ENCODE results near the gene PRPF40B.

The PRPF40B gene

GRCh38 chr12:49624921-49625577 is 1.7 kb downstream of the PRPF40B start:
- Histone ChIP-seq H3K27me3 (ENCODE audit: control insufficient read depth, insufficient read depth, low read length, poor library complexity, severe bottlenecking) (peaks cover 8% of the 10 kb centered on the region), H3K4me3 (ENCODE audit: insufficient read depth, low read depth, low read length) (no peak overlapping the region), H3K36me3 (ENCODE audit: control insufficient read depth, insufficient read depth, low read length) (no peaks in the 10 kb centered on the region), H3K4me1 (ENCODE audit: control insufficient read depth, insufficient read depth, low read length) (no peaks in the 10 kb centered on the region), H3K9me3 (ENCODE audit: control insufficient read depth, low read length) (no peaks in the 10 kb centered on the region), H3K27ac (ENCODE audit: insufficient read depth, low read depth, low read length, poor library complexity, severe bottlenecking) (no peak overlapping the region)
- WGBS, 2 experiments: 90% methylated on average over 4 of the region's 4 CpGs

- H3K9me3 ChIP-seq (ENCODE audit: control insufficient read depth, low read length): no peaks in the 10 kb centered on the region
- H3K27ac ChIP-seq (ENCODE audit: insufficient read depth, low read depth, low read length, poor library complexity, severe bottlenecking): no peak overlapping the region
- H3K27me3 ChIP-seq (ENCODE audit: control insufficient read depth, insufficient read depth, low read length, poor library complexity, severe bottlenecking): peaks cover 2% of the 10 kb centered on the region
- H3K4me3 ChIP-seq (ENCODE audit: insufficient read depth, low read depth, low read length): no peak overlapping the region
- no peaks in the 10 kb centered on the region for H3K36me3 ChIP-seq (ENCODE audit: control insufficient read depth, insufficient read depth, low read length)
- 93 to 95% methylated on average over 6 of the region's 6 CpGs for WGBS, 2 experiments
- no peaks in the 10 kb centered on the region for H3K4me1 ChIP-seq (ENCODE audit: control insufficient read depth, insufficient read depth, low read length)
Observed at GRCh38 chr12:49626169-49626835, 2.9 kb downstream of the PRPF40B start.

GRCh38 chr12:49626836-49627235 is 3.5 kb downstream of the PRPF40B start:
- 86 to 87% methylated on average over 1 of the region's 1 CpG for WGBS, 2 experiments
- Histone ChIP-seq H3K4me1 (ENCODE audit: control insufficient read depth, insufficient read depth, low read length) (no peaks in the 10 kb centered on the region), H3K9me3 (ENCODE audit: control insufficient read depth, low read length) (no peaks in the 10 kb centered on the region), H3K27me3 (ENCODE audit: control insufficient read depth, insufficient read depth, low read length, poor library complexity, severe bottlenecking) (no peaks in the 10 kb centered on the region), H3K4me3 (ENCODE audit: insufficient read depth, low read depth, low read length) (no peak overlapping the region), H3K27ac (ENCODE audit: insufficient read depth, low read depth, low read length, poor library complexity, severe bottlenecking) (no peak overlapping the region), H3K36me3 (ENCODE audit: control insufficient read depth, insufficient read depth, low read length) (peaks cover 2% of the 10 kb centered on the region)

- Histone ChIP-seq H3K4me3 (ENCODE audit: insufficient read depth, low read depth, low read length) (no peak overlapping the region), H3K4me1 (ENCODE audit: control insufficient read depth, insufficient read depth, low read length) (no peaks in the 10 kb centered on the region), H3K27me3 (ENCODE audit: control insufficient read depth, insufficient read depth, low read length, poor library complexity, severe bottlenecking) (no peaks in the 10 kb centered on the region), H3K27ac (ENCODE audit: insufficient read depth, low read depth, low read length, poor library complexity, severe bottlenecking) (no peak overlapping the region), H3K9me3 (ENCODE audit: control insufficient read depth, low read length) (no peaks in the 10 kb centered on the region), H3K36me3 (ENCODE audit: control insufficient read depth, insufficient read depth, low read length) (peaks cover 3% of the 10 kb centered on the region)
- WGBS, 2 experiments: 91 to 93% methylated on average over 3 of the region's 3 CpGs
Observed at GRCh38 chr12:49627752-49628360, 4.5 kb downstream of the PRPF40B start.

- Histone ChIP-seq H3K36me3 (ENCODE audit: control insufficient read depth, insufficient read depth, low read length) (peaks cover 3% of the 10 kb centered on the region), H3K27me3 (ENCODE audit: control insufficient read depth, insufficient read depth, low read length, poor library complexity, severe bottlenecking) (no peaks in the 10 kb centered on the region), H3K4me3 (ENCODE audit: insufficient read depth, low read depth, low read length) (no peak overlapping the region), H3K4me1 (ENCODE audit: control insufficient read depth, insufficient read depth, low read length) (no peaks in the 10 kb centered on the region), H3K27ac (ENCODE audit: insufficient read depth, low read depth, low read length, poor library complexity, severe bottlenecking) (no peak overlapping the region), H3K9me3 (ENCODE audit: control insufficient read depth, low read length) (no peaks in the 10 kb centered on the region)
- WGBS, 2 experiments: 87 to 99% methylated on average over 4 to 5 of the region's 6 CpGs
Observed at GRCh38 chr12:49631336-49631907, 8.1 kb downstream of the PRPF40B start.

- Histone ChIP-seq H3K9me3 (ENCODE audit: control insufficient read depth, low read length) (no peaks in the 10 kb centered on the region), H3K4me1 (ENCODE audit: control insufficient read depth, insufficient read depth, low read length) (peaks cover 6% of the 10 kb centered on the region)
- 94 to 95% methylated on average over 9 of the region's 9 CpGs for WGBS, 2 experiments
Observed at GRCh38 chr12:49632401-49632800, 9.0 kb downstream of the PRPF40B start.

GRCh38 chr12:49632986-49633702 is 9.8 kb downstream of the PRPF40B start:
- peaks cover 3% of the 10 kb centered on the region for H3K36me3 ChIP-seq (ENCODE audit: control insufficient read depth, insufficient read depth, low read length)
- no peak overlapping the region for H3K27ac ChIP-seq (ENCODE audit: insufficient read depth, low read depth, low read length, poor library complexity, severe bottlenecking)
- H3K9me3 ChIP-seq (ENCODE audit: control insufficient read depth, low read length): no peaks in the 10 kb centered on the region
- H3K27me3 ChIP-seq (ENCODE audit: control insufficient read depth, insufficient read depth, low read length, poor library complexity, severe bottlenecking): no peaks in the 10 kb centered on the region
- peaks cover 9% of the 10 kb centered on the region for H3K4me1 ChIP-seq (ENCODE audit: control insufficient read depth, insufficient read depth, low read length)
- no peak overlapping the region for H3K4me3 ChIP-seq (ENCODE audit: insufficient read depth, low read depth, low read length)
- 94 to 97% methylated on average over 8 of the region's 8 CpGs for WGBS, 2 experiments

More at GRCh38 chr12:49632401-49632800, 9.0 kb downstream of the PRPF40B start:
- peaks cover 3% of the 10 kb centered on the region for H3K36me3 ChIP-seq (ENCODE audit: control insufficient read depth, insufficient read depth, low read length)
- no peaks in the 10 kb centered on the region for H3K27me3 ChIP-seq (ENCODE audit: control insufficient read depth, insufficient read depth, low read length, poor library complexity, severe bottlenecking)
- H3K4me3 ChIP-seq (ENCODE audit: insufficient read depth, low read depth, low read length): no peak overlapping the region
- no peak overlapping the region for H3K27ac ChIP-seq (ENCODE audit: insufficient read depth, low read depth, low read length, poor library complexity, severe bottlenecking)

- H3K36me3 ChIP-seq (ENCODE audit: control insufficient read depth, insufficient read depth, low read length): peaks cover 3% of the 10 kb centered on the region
- no peaks in the 10 kb centered on the region for H3K27me3 ChIP-seq (ENCODE audit: control insufficient read depth, insufficient read depth, low read length, poor library complexity, severe bottlenecking)
- no peak overlapping the region for H3K4me3 ChIP-seq (ENCODE audit: insufficient read depth, low read depth, low read length)
- H3K27ac ChIP-seq (ENCODE audit: insufficient read depth, low read depth, low read length, poor library complexity, severe bottlenecking): no peak overlapping the region
- H3K9me3 ChIP-seq (ENCODE audit: control insufficient read depth, low read length): no peaks in the 10 kb centered on the region
- 88 to 92% methylated on average over 2 of the region's 2 CpGs for WGBS, 2 experiments
- peaks cover 9% of the 10 kb centered on the region for H3K4me1 ChIP-seq (ENCODE audit: control insufficient read depth, insufficient read depth, low read length)
Observed at GRCh38 chr12:49633703-49634345, 10.5 kb downstream of the PRPF40B start.

- no peaks in the 10 kb centered on the region for H3K9me3 ChIP-seq (ENCODE audit: control insufficient read depth, low read length)
- H3K4me1 ChIP-seq (ENCODE audit: control insufficient read depth, insufficient read depth, low read length): peaks cover 9% of the 10 kb centered on the region
- peaks cover 3% of the 10 kb centered on the region for H3K36me3 ChIP-seq (ENCODE audit: control insufficient read depth, insufficient read depth, low read length)
- H3K27me3 ChIP-seq (ENCODE audit: control insufficient read depth, insufficient read depth, low read length, poor library complexity, severe bottlenecking): no peaks in the 10 kb centered on the region
- H3K27ac ChIP-seq (ENCODE audit: insufficient read depth, low read depth, low read length, poor library complexity, severe bottlenecking): no peak overlapping the region
- H3K4me3 ChIP-seq (ENCODE audit: insufficient read depth, low read depth, low read length): no peak overlapping the region
- WGBS, 2 experiments: 94% methylated on average over 9 of the region's 9 CpGs
Observed at GRCh38 chr12:49635036-49635435, 11.7 kb downstream of the PRPF40B start.
